Natural killer cell treated with Interleukin-12 subunit alpha and Interleukin-12 subunit beta and Interleukin-15 and Interleukin-18, amount 100 ng/mL, for 72 hours (primary cell): Measurements from ENCODE around the gene TBC1D1. TPM values are rescaled to one million over a fixed set of nuclear protein-coding genes. Genes with fewer than 3 reads are reported as not detected.
A peak's percentile ranks its signal among the peaks of the same experiment; 100 is the strongest.

Source experiments
- ATAC-seq, 2 donors: fragments of 150-1000 bp; cut with Tn5 transposase in 1 of 2; sonication (Bioruptor Pico), chemical (Tn5 transposase) in 1 of 2; 2 replicates each; pipeline ENCODE4 v1.10.0; 2021
- DNase-seq: peaks from one replicate; pipeline ENCODE4 v3.0.0; 2022; ENCODE audit warnings: low spot score
- H3K27ac Mint-ChIP-seq, 2 donors: 1 replicate in 1 of 2; 2 replicates in 1 of 2; pipeline ENCODE4 v1.8.0; 2022; ENCODE audit warnings: mixed read lengths in 2 of 2, mild to moderate bottlenecking in 1 of 2, moderate library complexity in 1 of 2
- H3K27me3 Mint-ChIP-seq, 2 donors: 1 replicate in 1 of 2; 2 replicates in 1 of 2; pipeline ENCODE4 v1.8.0; 2022; ENCODE audit warnings: mixed read lengths in 2 of 2
- H3K36me3 Mint-ChIP-seq: one replicate; pipeline ENCODE4 v1.8.0; 2022; ENCODE audit warnings: mixed read lengths
- H3K4me1 Mint-ChIP-seq, 2 donors: 1 replicate in 1 of 2; 2 replicates in 1 of 2; pipeline ENCODE4 v1.8.0; 2022; ENCODE audit warnings: low read depth in 2 of 2, mixed read lengths in 2 of 2, mild to moderate bottlenecking in 1 of 2
- H3K4me3 Mint-ChIP-seq: one replicate; pipeline ENCODE4 v1.8.0; 2022; ENCODE audit warnings: mixed read lengths
- H3K9me3 Mint-ChIP-seq: 2 replicates; pipeline ENCODE4 v1.8.0; 2022; ENCODE audit warnings: mixed read lengths
- total RNA-seq, 2 donors: library from RNA; stranded (reverse); gene quantifications; one replicate each; pipeline ENCODE4 v1.2.3, GENCODE V29; 2022

TBC1D1 gene
- total RNA-seq, 2 donors from 2014 or later: 47.9 to 66.6 TPM

GRCh38 chr4:38099020-38099600 is 208.2 kb downstream of the TBC1D1 start:
- Mint-ChIP-seq H3K27me3 (no peaks in the 10 kb centered on the region), H3K36me3 (peaks cover 13% of the 10 kb centered on the region), H3K4me3 (no peak overlapping the region), H3K9me3 (no peaks in the 10 kb centered on the region), H3K4me1 (peaks cover 8 to 21% of the 10 kb centered on the region in 2 donors), H3K27ac (no peak overlapping the region)
- no peak for DNase-seq
- no peak for ATAC-seq

- Mint-ChIP-seq H3K27me3 (no peaks in the 10 kb centered on the region), H3K9me3 (no peaks in the 10 kb centered on the region), H3K36me3 (peaks cover 13% of the 10 kb centered on the region), H3K4me1 (peaks cover 8 to 21% of the 10 kb centered on the region in 2 donors), H3K4me3 (no peak overlapping the region), H3K27ac (no peak overlapping the region)
- no peak for DNase-seq
- ATAC-seq: no peak
These were observed 209.1 kb downstream of the TBC1D1 start for GRCh38 chr4:38099908-38100407.

- H3K27ac Mint-ChIP-seq: no peak overlapping the region
- H3K36me3 Mint-ChIP-seq: peaks cover 8% of the 10 kb centered on the region
- DNase-seq (no peak), ATAC-seq (no peak)
- H3K4me3 Mint-ChIP-seq: no peak overlapping the region
- H3K9me3 Mint-ChIP-seq: no peaks in the 10 kb centered on the region
- peaks cover 12 to 28% of the 10 kb centered on the region in 2 donors for H3K4me1 Mint-ChIP-seq
- H3K27me3 Mint-ChIP-seq: no peaks in the 10 kb centered on the region
These were observed 209.8 kb downstream of the TBC1D1 start for GRCh38 chr4:38100474-38101255.

- H3K9me3 Mint-ChIP-seq: no peaks in the 10 kb centered on the region
- peaks cover 6% of the 10 kb centered on the region for H3K36me3 Mint-ChIP-seq
These were observed 210.7 kb downstream of the TBC1D1 start for GRCh38 chr4:38101563-38101962.

GRCh38 chr4:38102957-38103588 is 212.2 kb downstream of the TBC1D1 start:
- no peaks in the 10 kb centered on the region for H3K9me3 Mint-ChIP-seq

More at GRCh38 chr4:38101563-38101962, 210.7 kb downstream of the TBC1D1 start:
- no peak for DNase-seq
- no peak overlapping the region for H3K27ac Mint-ChIP-seq
- H3K4me1 Mint-ChIP-seq: peaks cover 15 to 36% of the 10 kb centered on the region in 2 donors
- no peak overlapping the region for H3K4me3 Mint-ChIP-seq
- ATAC-seq: no peak
- H3K27me3 Mint-ChIP-seq: no peaks in the 10 kb centered on the region

GRCh38 chr4:38105475-38106220 is 214.8 kb downstream of the TBC1D1 start:
- ATAC-seq: peak; percentile 57 to 67
- no peaks in the 10 kb centered on the region for H3K9me3 Mint-ChIP-seq
- H3K27ac Mint-ChIP-seq: peak overlapping the region in 1 of 2 donors; percentile 17

More at GRCh38 chr4:38102957-38103588, 212.2 kb downstream of the TBC1D1 start:
- no peak overlapping the region for H3K4me3 Mint-ChIP-seq
- no peaks in the 10 kb centered on the region for H3K27me3 Mint-ChIP-seq
- DNase-seq: no peak
- H3K27ac Mint-ChIP-seq: no peak overlapping the region
- H3K4me1 Mint-ChIP-seq: peaks cover 23 to 45% of the 10 kb centered on the region in 2 donors
- no peak for ATAC-seq
- H3K36me3 Mint-ChIP-seq: peaks cover 6% of the 10 kb centered on the region

GRCh38 chr4:38106311-38106710 is 215.4 kb downstream of the TBC1D1 start:
- H3K27ac Mint-ChIP-seq: peak overlapping the region in 1 of 2 donors; percentile 79

More at GRCh38 chr4:38105475-38106220, 214.8 kb downstream of the TBC1D1 start:
- peaks cover 15 to 33% of the 10 kb centered on the region in 2 donors for H3K4me1 Mint-ChIP-seq
- H3K36me3 Mint-ChIP-seq: peaks cover 10% of the 10 kb centered on the region
- no peak overlapping the region for H3K4me3 Mint-ChIP-seq
- no peak for DNase-seq
- H3K27me3 Mint-ChIP-seq: no peaks in the 10 kb centered on the region

GRCh38 chr4:38106886-38107514 is 216.1 kb downstream of the TBC1D1 start:
- Mint-ChIP-seq H3K4me1 (peaks cover 15 to 29% of the 10 kb centered on the region in 2 donors), H3K9me3 (no peaks in the 10 kb centered on the region), H3K36me3 (peaks cover 10% of the 10 kb centered on the region), H3K27ac (peak overlapping the region in 1 of 2 donors; percentile 79), H3K4me3 (no peak overlapping the region), H3K27me3 (no peaks in the 10 kb centered on the region)
- no peak for DNase-seq
- ATAC-seq: no peak

More at GRCh38 chr4:38106311-38106710, 215.4 kb downstream of the TBC1D1 start:
- Mint-ChIP-seq H3K27me3 (no peaks in the 10 kb centered on the region), H3K36me3 (peaks cover 10% of the 10 kb centered on the region), H3K9me3 (no peaks in the 10 kb centered on the region), H3K4me3 (no peak overlapping the region), H3K4me1 (peaks cover 15 to 33% of the 10 kb centered on the region in 2 donors)
- ATAC-seq: no peak
- no peak for DNase-seq

- Mint-ChIP-seq H3K9me3 (no peaks in the 10 kb centered on the region), H3K27ac (peak overlapping the region in 1 of 2 donors; percentile 79), H3K4me3 (no peak overlapping the region), H3K36me3 (peaks cover 10% of the 10 kb centered on the region), H3K4me1 (peaks cover 15 to 29% of the 10 kb centered on the region in 2 donors), H3K27me3 (no peaks in the 10 kb centered on the region)
- ATAC-seq: no peak
- DNase-seq: no peak
These were observed 216.9 kb downstream of the TBC1D1 start for GRCh38 chr4:38107818-38108217.

GRCh38 chr4:38109370-38109769 is 218.5 kb downstream of the TBC1D1 start:
- Mint-ChIP-seq H3K9me3 (no peaks in the 10 kb centered on the region), H3K27me3 (no peaks in the 10 kb centered on the region), H3K36me3 (peaks cover 4% of the 10 kb centered on the region), H3K27ac (no peak overlapping the region), H3K4me1 (peaks cover 15 to 29% of the 10 kb centered on the region in 2 donors), H3K4me3 (no peak overlapping the region)
- ATAC-seq (no peak), DNase-seq (no peak)

GRCh38 chr4:38109896-38110295 is 219.0 kb downstream of the TBC1D1 start:
- no peak for ATAC-seq
- H3K27me3 Mint-ChIP-seq: no peaks in the 10 kb centered on the region
- peaks cover 4% of the 10 kb centered on the region for H3K36me3 Mint-ChIP-seq
- no peak for DNase-seq
- H3K9me3 Mint-ChIP-seq: no peaks in the 10 kb centered on the region
- no peak overlapping the region for H3K4me3 Mint-ChIP-seq
- H3K4me1 Mint-ChIP-seq: peaks cover 15 to 29% of the 10 kb centered on the region in 2 donors
- no peak overlapping the region for H3K27ac Mint-ChIP-seq

- no peak overlapping the region for H3K27ac Mint-ChIP-seq
These were observed 220.1 kb downstream of the TBC1D1 start for GRCh38 chr4:38111024-38111423.

GRCh38 chr4:38111717-38112116 is 220.8 kb downstream of the TBC1D1 start:
- no peak overlapping the region for H3K27ac Mint-ChIP-seq
- ATAC-seq: no peak
- DNase-seq: no peak
- H3K36me3 Mint-ChIP-seq: peaks cover 11% of the 10 kb centered on the region
- H3K27me3 Mint-ChIP-seq: no peaks in the 10 kb centered on the region
- H3K4me1 Mint-ChIP-seq: peaks cover 12% of the 10 kb centered on the region in 2 donors
- no peak overlapping the region for H3K4me3 Mint-ChIP-seq
- H3K9me3 Mint-ChIP-seq: no peaks in the 10 kb centered on the region

More at GRCh38 chr4:38111024-38111423, 220.1 kb downstream of the TBC1D1 start:
- Mint-ChIP-seq H3K27me3 (no peaks in the 10 kb centered on the region), H3K9me3 (no peaks in the 10 kb centered on the region), H3K4me3 (no peak overlapping the region), H3K36me3 (peaks cover 5% of the 10 kb centered on the region), H3K4me1 (peaks cover 11 to 18% of the 10 kb centered on the region in 2 donors)
- ATAC-seq: no peak
- no peak for DNase-seq
